GM23338 (cell line): Measurements from ENCODE around the gene TENM4. TPM values are rescaled to one million over a fixed set of nuclear protein-coding genes. Genes with fewer than 3 reads are reported as not detected.
A peak's percentile ranks its signal among the peaks of the same experiment; 100 is the strongest.

Experiments
- ATAC-seq: fragments of 200-7000 bp; cut with Tn5 transposase; 3 replicates; pipeline ENCODE4 v1.9.1; 2020
- DNase-seq: peaks from one replicate; pipeline ENCODE4 v3.0.0-alpha.2; 2015; ENCODE audit warnings: low spot score
- H2AFZ ChIP-seq: fragments of 200-600 bp; sonication (generic); 2 replicates; pipeline ENCODE4 v1.8.0; 2016; ENCODE audit warnings: antibody characterized with exemption, mild to moderate bottlenecking, moderate library complexity
- H3F3A ChIP-seq: fragments of 200-600 bp; sonication (generic); replicated peaks from 2 replicates; pipeline ENCODE4 v1.8.0; 2017; ENCODE audit warnings: antibody characterized with exemption, mixed run types, low read depth
- H3K27ac ChIP-seq: fragments of 200-600 bp; sonication (generic); 2 replicates; pipeline ENCODE4 v1.6.1; 2016; ENCODE audit warnings: low read depth
- H3K27me3 ChIP-seq: fragments of 200-600 bp; sonication (generic); 2 replicates; pipeline ENCODE4 v1.8.0; 2016; ENCODE audit warnings: mild to moderate bottlenecking, mixed run types, moderate library complexity; ENCODE audit not compliant: insufficient read depth
- H3K36me3 ChIP-seq: fragments of 200-600 bp; sonication (generic); 2 replicates; pipeline ENCODE4 v1.8.0; 2016; ENCODE audit warnings: mild to moderate bottlenecking; ENCODE audit not compliant: insufficient read depth
- H3K4me1 ChIP-seq: fragments of 200-600 bp; sonication (generic); 2 replicates; pipeline ENCODE4 v1.8.0; 2016; ENCODE audit warnings: mild to moderate bottlenecking, moderate library complexity; ENCODE audit not compliant: insufficient read depth
- H3K4me2 ChIP-seq: fragments of 200-600 bp; sonication (generic); 2 replicates; pipeline ENCODE4 v1.7.1; 2017; ENCODE audit warnings: mixed run types
- H3K4me3 ChIP-seq: fragments of 200-600 bp; sonication (generic); 2 replicates; pipeline ENCODE4 v1.6.1; 2016; ENCODE audit warnings: mixed run types
- H3K79me2 ChIP-seq: fragments of 200-600 bp; sonication (generic); replicated peaks from 2 replicates; pipeline ENCODE4 v1.8.0; 2017; ENCODE audit warnings: mild to moderate bottlenecking; ENCODE audit not compliant: insufficient read depth
- H3K9me2 ChIP-seq: fragments of 200-600 bp; sonication (generic); 2 replicates; pipeline ENCODE4 v1.8.0; 2017; ENCODE audit not compliant: insufficient read depth
- H4K20me1 ChIP-seq: fragments of 200-600 bp; sonication (generic); replicated peaks from 2 replicates; pipeline ENCODE4 v1.8.0; 2017; ENCODE audit warnings: mild to moderate bottlenecking; ENCODE audit not compliant: insufficient read depth
- H3K27ac Mint-ChIP-seq: 2 replicates; pipeline ENCODE4 v1.8.0; 2020; ENCODE audit warnings: inconsistent platforms, mild to moderate bottlenecking, moderate library complexity, mixed read lengths
- H3K27me3 Mint-ChIP-seq: 3 replicates; pipeline ENCODE4 v1.8.0; 2022; ENCODE audit warnings: low read depth, mild to moderate bottlenecking, moderate library complexity, mixed read lengths, inconsistent platforms; ENCODE audit not compliant: insufficient read depth, poor library complexity
- H3K36me3 Mint-ChIP-seq: 3 replicates; pipeline ENCODE4 v1.8.0; 2021; ENCODE audit warnings: low read depth, mild to moderate bottlenecking, inconsistent platforms, moderate library complexity, mixed read lengths
- H3K4me1 Mint-ChIP-seq: 3 replicates; pipeline ENCODE4 v1.8.0; 2020; ENCODE audit warnings: mild to moderate bottlenecking, inconsistent platforms, mixed read lengths
- H3K4me3 Mint-ChIP-seq: 3 replicates; pipeline ENCODE4 v1.8.0; 2021; ENCODE audit warnings: moderate library complexity, mild to moderate bottlenecking, inconsistent platforms, mixed read lengths
- H3K9me3 Mint-ChIP-seq: 3 replicates; pipeline ENCODE4 v1.8.0; 2020; ENCODE audit warnings: moderate library complexity, mild to moderate bottlenecking, inconsistent platforms, mixed read lengths
- CREB1 ChIP-seq: fragments of 250-450 bp; sonication (Bioruptor Pico); IDR thresholded peaks from 2 replicates; pipeline ENCODE4 v1.5.0; 2020; ENCODE audit warnings: low read depth, mild to moderate bottlenecking, moderate library complexity
- CTCF ChIP-seq, 2 experiments: fragments of 200-600 bp in 1 of 2; sonication (generic) in 1 of 2; conservative IDR thresholded peaks; 2 replicates each; pipeline versions ENCODE4 v1.5.1 to v1.6.1; 2016 to 2017; ENCODE audit warnings: antibody characterized with exemption in 2 of 2, low read depth in 2 of 2, mild to moderate bottlenecking in 2 of 2, moderate library complexity in 1 of 2
- ETS1 ChIP-seq: IDR thresholded peaks from 2 replicates; pipeline ENCODE4 v1.6.1; 2016; ENCODE audit warnings: antibody characterized with exemption
- EZH2 ChIP-seq: fragments of 200-600 bp; sonication (generic); IDR thresholded peaks from one replicate; pipeline ENCODE4 v1.8.0; 2017; ENCODE audit warnings: antibody characterized with exemption, mild to moderate bottlenecking, low read depth; ENCODE audit not compliant: unreplicated experiment
- EZH2phosphoT487 ChIP-seq: fragments of 200-600 bp; sonication (generic); IDR thresholded peaks from one replicate; pipeline ENCODE4 v1.8.1; 2018; ENCODE audit warnings: antibody characterized with exemption; ENCODE audit not compliant: unreplicated experiment
- JUNB ChIP-seq: IDR thresholded peaks from one replicate; pipeline ENCODE4 v1.6.1; 2016; ENCODE audit warnings: antibody characterized with exemption; ENCODE audit not compliant: unreplicated experiment
- NANOG ChIP-seq: IDR thresholded peaks from 2 replicates; pipeline ENCODE4 v1.6.1; 2016; ENCODE audit warnings: antibody characterized with exemption, borderline replicate concordance
- POLR2AphosphoS5 ChIP-seq: IDR thresholded peaks from 2 replicates; pipeline ENCODE4 v1.6.1; 2016; ENCODE audit warnings: antibody characterized with exemption, low read depth
- REST ChIP-seq: IDR thresholded peaks from one replicate; pipeline ENCODE4 v1.6.1; 2018; ENCODE audit warnings: antibody characterized with exemption; ENCODE audit not compliant: unreplicated experiment
- STAT1 ChIP-seq: IDR thresholded peaks from one replicate; pipeline ENCODE4 v1.6.1; 2016; ENCODE audit warnings: antibody characterized with exemption; ENCODE audit not compliant: unreplicated experiment
- ZNF114 ChIP-seq: fragments of 250-450 bp; sonication (Bioruptor Pico); IDR thresholded peaks from 2 replicates; pipeline ENCODE4 v1.5.0; 2020; ENCODE audit warnings: mild to moderate bottlenecking, moderate library complexity
- ZNF331 ChIP-seq: fragments of 250-450 bp; sonication (Bioruptor Pico); IDR thresholded peaks from 2 replicates; pipeline ENCODE4 v1.5.0; 2020; ENCODE audit warnings: low read depth, mild to moderate bottlenecking, moderate library complexity
- ZNF462 ChIP-seq: fragments of 250-450 bp; sonication (Bioruptor Pico); IDR thresholded peaks from 2 replicates; pipeline ENCODE4 v1.5.0; 2020; ENCODE audit warnings: mild to moderate bottlenecking, moderate library complexity
- polyA plus RNA-seq: library from polyadenylated mRNA; unstranded; fragments of >200 nt; fragmentation: Nextera tagmentation; extraction: Ambion mirVana; gene quantifications from 2 replicates; pipeline ENCODE4 v1.2.1, GENCODE V29; 2016
- total RNA-seq: library from RNA; depleted of rRNA; stranded (reverse); fragments of >200 nt; shearing (Covaris generic); gene quantifications from 2 replicates; pipeline ENCODE4 v1.2.3, GENCODE V29; 2014

The TENM4 gene
- total and polyA plus RNA-seq, 2 experiments from 2014 or later, result 7.3 TPM

- Mint-ChIP-seq H3K36me3 (no peaks in the 10 kb centered on the region), H3K4me1 (peaks cover 19% of the 10 kb centered on the region), H3K9me3 (no peaks in the 10 kb centered on the region), H3K27me3 (peaks cover 4% of the 10 kb centered on the region), H3K4me3 (no peak overlapping the region), H3K27ac (peak overlapping the region; percentile 21; the same call in 1 of the 2 replicates)
- Histone ChIP-seq H3K9me2 (no peaks in the 10 kb centered on the region), H4K20me1 (no peaks in the 10 kb centered on the region; the same call in 1 of the 2 replicates), H3K4me3 (no peak overlapping the region), H3K36me3 (no peaks in the 10 kb centered on the region), H3K4me1 (0 out of 2 replicates have a peak, but pooled peaks cover 3% of the 10 kb centered on the region), H3K79me2 (no peaks in the 10 kb centered on the region), H3K27me3 (no peaks in the 10 kb centered on the region), H3K4me2 (no peak overlapping the region), H2AFZ (no peak overlapping the region), H3K27ac (no peak overlapping the region), H3F3A (no peaks in the 10 kb centered on the region)
- ATAC-seq, result no peak; the same call in 2 of the 3 replicates
- no peak for DNase-seq
- TF ChIP-seq POLR2AphosphoS5 (no peak), ETS1 (no peak), JUNB (no peak), ZNF462 (CRISPR knock-in tag) (no peak), STAT1 (no peak), ZNF331 (CRISPR knock-in tag) (no peak), EZH2phosphoT487 (no peak), EZH2 (no peak), ZNF114 (CRISPR knock-in tag) (no peak), CREB1 (CRISPR knock-in tag) (no peak), REST (no peak), NANOG (no peak), CTCF (conservative IDR thresholded peaks at IDR 0.05; ENCODE audit: low read depth in 2 of 2) (no peak)
These were observed 197.2 kb downstream of the TENM4 start for GRCh38 chr11:79243422-79244210.
